WTC11 (cell line): ENCODE results near the gene RPS5. TPM values are rescaled to one million over a fixed set of nuclear protein-coding genes. Genes with fewer than 3 reads are reported as not detected.
A peak's percentile ranks its signal among the peaks of the same experiment; 100 is the strongest.

Experiments
- ATAC-seq: fragments of 200-7000 bp; cut with Tn5 transposase; 2 replicates; pipeline ENCODE4 v1.10.0; 2021; ENCODE audit warnings: mild to moderate bottlenecking, moderate library complexity
- CTCF ChIA-PET: fragments of 300-600 bp; sonication (Branson Sonifier 250); formaldehyde crosslinking; loops from one replicate; lab custom pipeline; 2021; ENCODE audit warnings: antibody characterized with exemption; lab: Charles Lee
- POLR2A ChIA-PET: fragments of 350-600 bp; sonication (Branson Sonifier 250); formaldehyde crosslinking; loops from one replicate; lab custom pipeline; 2021; ENCODE audit warnings: antibody characterized with exemption; lab: Charles Lee
- DNase-seq: peaks from one replicate; pipeline ENCODE4 v3.0.0; 2021; ENCODE audit warnings: low spot score
- H3K27ac Mint-ChIP-seq: 2 replicates; pipeline ENCODE4 v1.8.0; 2021; ENCODE audit warnings: mixed read lengths
- H3K27me3 Mint-ChIP-seq: 2 replicates; pipeline ENCODE4 v1.8.0; 2021; ENCODE audit warnings: low read depth, mild to moderate bottlenecking, moderate library complexity, mixed read lengths
- H3K36me3 Mint-ChIP-seq: 2 replicates; pipeline ENCODE4 v1.8.0; 2021; ENCODE audit warnings: mixed read lengths
- H3K4me1 Mint-ChIP-seq: 2 replicates; pipeline ENCODE4 v1.8.0; 2022; ENCODE audit warnings: mixed read lengths
- H3K4me3 Mint-ChIP-seq: 2 replicates; pipeline ENCODE4 v1.8.0; 2021; ENCODE audit warnings: mild to moderate bottlenecking, moderate library complexity, mixed read lengths
- H3K9me3 Mint-ChIP-seq: 2 replicates; pipeline ENCODE4 v1.8.0; 2021; ENCODE audit warnings: mixed read lengths
- AR ChIP-seq: fragments of 250-450 bp; sonication (Bioruptor Pico); IDR thresholded peaks from 2 replicates; pipeline ENCODE4 v1.9.0; 2021; ENCODE audit warnings: mild to moderate bottlenecking
- CREM ChIP-seq: sonication (generic); formaldehyde crosslinking; IDR thresholded peaks from 2 replicates; pipeline ENCODE4 v1.8.1; 2022; ENCODE audit warnings: mild to moderate bottlenecking, missing genetic modification reagents, moderate library complexity
- E2F5 ChIP-seq: sonication (generic); formaldehyde crosslinking; IDR thresholded peaks from 2 replicates; pipeline ENCODE4 v1.8.1; 2022; ENCODE audit warnings: mild to moderate bottlenecking, moderate library complexity, missing genetic modification reagents
- EMX1 ChIP-seq: fragments of 250-450 bp; sonication (Bioruptor Pico); IDR thresholded peaks from 2 replicates; pipeline ENCODE4 v1.8.0; 2021; ENCODE audit warnings: mild to moderate bottlenecking
- ESRRA ChIP-seq: sonication (generic); formaldehyde crosslinking; IDR thresholded peaks from 2 replicates; pipeline ENCODE4 v1.8.1; 2022; ENCODE audit warnings: mild to moderate bottlenecking, missing genetic modification reagents, borderline replicate concordance
- FOXP1 ChIP-seq: sonication (generic); formaldehyde crosslinking; IDR thresholded peaks from 2 replicates; pipeline ENCODE4 v1.8.0; 2022; ENCODE audit warnings: missing genetic modification reagents, mild to moderate bottlenecking, moderate library complexity, borderline replicate concordance
- SMAD3 ChIP-seq: sonication (generic); formaldehyde crosslinking; IDR thresholded peaks from 2 replicates; pipeline ENCODE4 v1.8.0; 2022; ENCODE audit warnings: missing genetic modification reagents, mild to moderate bottlenecking, borderline replicate concordance
- TP53 ChIP-seq: sonication (generic); formaldehyde crosslinking; IDR thresholded peaks from 2 replicates; pipeline ENCODE4 v1.8.1; 2023; ENCODE audit warnings: mild to moderate bottlenecking, missing genetic modification reagents
- ZBTB21 ChIP-seq: sonication (generic); formaldehyde crosslinking; IDR thresholded peaks from 2 replicates; pipeline ENCODE4 v1.8.1; 2023; ENCODE audit warnings: mild to moderate bottlenecking, missing genetic modification reagents, borderline replicate concordance
- ZNF138 ChIP-seq: sonication (generic); formaldehyde crosslinking; conservative IDR thresholded peaks from 2 replicates; pipeline ENCODE4 v1.8.1; 2022; ENCODE audit warnings: mild to moderate bottlenecking, moderate library complexity, missing genetic modification reagents
- ZNF263 ChIP-seq: sonication (generic); formaldehyde crosslinking; IDR thresholded peaks from 2 replicates; pipeline ENCODE4 v1.8.1; 2022; ENCODE audit warnings: low read depth, mild to moderate bottlenecking, moderate library complexity, missing genetic modification reagents
- ZNF317 ChIP-seq: sonication (generic); formaldehyde crosslinking; IDR thresholded peaks from 2 replicates; pipeline ENCODE4 v1.8.1; 2023; ENCODE audit warnings: low read depth, mild to moderate bottlenecking, moderate library complexity, missing genetic modification reagents, borderline replicate concordance
- ZNF416 ChIP-seq: fragments of 250-450 bp; sonication (Bioruptor Pico); IDR thresholded peaks from 2 replicates; pipeline ENCODE4 v1.9.0; 2021; ENCODE audit warnings: mild to moderate bottlenecking, inconsistent platforms
- ZNF425 ChIP-seq: fragments of 250-450 bp; sonication (Bioruptor Pico); conservative IDR thresholded peaks from 2 replicates; pipeline ENCODE4 v1.9.0; 2021; ENCODE audit warnings: mild to moderate bottlenecking
- total RNA-seq: library from RNA; stranded (reverse); gene quantifications from 3 replicates; pipeline ENCODE4 v1.2.3, GENCODE V29; 2021
- TF ChIP-seq, protein P1 (sequence below): sonication (generic); formaldehyde crosslinking; conservative IDR thresholded peaks from 2 replicates; pipeline ENCODE4 v1.8.1; 2023; ENCODE audit warnings: mild to moderate bottlenecking, low read depth, missing genetic modification reagents, moderate library complexity
- TF ChIP-seq, protein P2 (sequence below): sonication (generic); formaldehyde crosslinking; IDR thresholded peaks from 2 replicates; pipeline ENCODE4 v1.8.1; 2023; ENCODE audit warnings: mild to moderate bottlenecking, moderate library complexity, missing genetic modification reagents
- TF ChIP-seq, protein P3 (sequence below): sonication (generic); formaldehyde crosslinking; IDR thresholded peaks from 2 replicates; pipeline ENCODE4 v1.8.1; 2022; ENCODE audit warnings: low read depth, missing genetic modification reagents, borderline replicate concordance

The RPS5 gene
- total RNA-seq, 1 experiment from 2014 or later = 1,502 TPM

GRCh38 chr19:58400916-58401839, 14.1 kb downstream of the RPS5 start (continued):
- TF ChIP-seq TP53 (CRISPR knock-in tag) = no peak
- TF ChIP-seq ESRRA (CRISPR knock-in tag) = no peak
- TF ChIP-seq CREM (CRISPR knock-in tag) = peak; percentile 91
- TF ChIP-seq, all 79 proteins: peak for 16

DNA sequence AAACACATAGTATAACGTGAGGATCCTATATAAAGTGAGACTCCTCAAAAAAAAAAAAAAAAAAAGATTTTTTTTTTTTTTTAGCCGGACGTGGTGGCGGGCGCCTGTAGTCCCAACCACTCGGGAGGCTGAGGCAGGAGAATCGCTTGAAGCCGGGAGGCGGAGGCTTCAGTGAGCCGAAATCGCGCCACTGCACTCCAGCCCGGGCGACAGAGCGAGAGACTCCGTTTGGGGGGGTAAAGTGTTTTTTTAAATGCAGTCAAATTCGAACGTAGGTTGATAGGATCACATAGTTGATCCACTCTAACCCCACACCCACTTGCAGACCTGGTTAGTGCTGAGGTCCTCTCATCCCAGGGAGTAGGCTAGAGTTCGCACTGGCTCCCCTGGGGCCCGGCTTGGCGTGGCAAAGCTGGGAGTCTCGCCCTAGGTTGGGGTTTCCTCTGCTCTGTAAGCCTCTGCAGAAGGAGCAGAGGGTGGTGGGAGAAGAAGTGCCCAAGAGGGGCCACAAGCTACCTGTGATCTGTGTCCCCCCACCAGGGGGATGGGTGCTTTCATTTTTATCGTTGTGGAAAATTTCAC, 14.9 kb downstream of the RPS5 start:
- Mint-ChIP-seq H3K27ac (no peak overlapping the region), H3K4me1 (peaks cover 12% of the 10 kb centered on the region), H3K27me3 (peaks cover 35% of the 10 kb centered on the region), H3K4me3 (peak overlapping the region; percentile 83), H3K36me3 (peaks cover 4% of the 10 kb centered on the region), H3K9me3 (no peaks in the 10 kb centered on the region)
- POLR2A ChIA-PET = interaction anchor here (0.6 kb wide), 1 partner anchor 215 kb away, joined by 4 read pairs; no protein-coding TSS in a partner anchor
- ATAC-seq (no peak), DNase-seq (no peak)
- CTCF ChIA-PET = interaction anchor here (0.6 kb wide), 1 partner anchor 350 kb away, joined by 4 read pairs; no protein-coding TSS in a partner anchor
- no peak for TF ChIP-seq EMX1 (CRISPR knock-in tag)
- TF ChIP-seq, protein P1, sequence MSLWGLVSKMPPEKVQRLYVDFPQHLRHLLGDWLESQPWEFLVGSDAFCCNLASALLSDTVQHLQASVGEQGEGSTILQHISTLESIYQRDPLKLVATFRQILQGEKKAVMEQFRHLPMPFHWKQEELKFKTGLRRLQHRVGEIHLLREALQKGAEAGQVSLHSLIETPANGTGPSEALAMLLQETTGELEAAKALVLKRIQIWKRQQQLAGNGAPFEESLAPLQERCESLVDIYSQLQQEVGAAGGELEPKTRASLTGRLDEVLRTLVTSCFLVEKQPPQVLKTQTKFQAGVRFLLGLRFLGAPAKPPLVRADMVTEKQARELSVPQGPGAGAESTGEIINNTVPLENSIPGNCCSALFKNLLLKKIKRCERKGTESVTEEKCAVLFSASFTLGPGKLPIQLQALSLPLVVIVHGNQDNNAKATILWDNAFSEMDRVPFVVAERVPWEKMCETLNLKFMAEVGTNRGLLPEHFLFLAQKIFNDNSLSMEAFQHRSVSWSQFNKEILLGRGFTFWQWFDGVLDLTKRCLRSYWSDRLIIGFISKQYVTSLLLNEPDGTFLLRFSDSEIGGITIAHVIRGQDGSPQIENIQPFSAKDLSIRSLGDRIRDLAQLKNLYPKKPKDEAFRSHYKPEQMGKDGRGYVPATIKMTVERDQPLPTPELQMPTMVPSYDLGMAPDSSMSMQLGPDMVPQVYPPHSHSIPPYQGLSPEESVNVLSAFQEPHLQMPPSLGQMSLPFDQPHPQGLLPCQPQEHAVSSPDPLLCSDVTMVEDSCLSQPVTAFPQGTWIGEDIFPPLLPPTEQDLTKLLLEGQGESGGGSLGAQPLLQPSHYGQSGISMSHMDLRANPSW (CRISPR knock-in tag) = no peak
- TF ChIP-seq SMAD3 (CRISPR knock-in tag) = no peak
- TF ChIP-seq ZNF416 (CRISPR knock-in tag) = no peak
- TF ChIP-seq FOXP1 (CRISPR knock-in tag) = no peak
- TF ChIP-seq E2F5 (CRISPR knock-in tag) = no peak
- no peak for TF ChIP-seq ZNF425 (CRISPR knock-in tag)
- TF ChIP-seq, protein P2, sequence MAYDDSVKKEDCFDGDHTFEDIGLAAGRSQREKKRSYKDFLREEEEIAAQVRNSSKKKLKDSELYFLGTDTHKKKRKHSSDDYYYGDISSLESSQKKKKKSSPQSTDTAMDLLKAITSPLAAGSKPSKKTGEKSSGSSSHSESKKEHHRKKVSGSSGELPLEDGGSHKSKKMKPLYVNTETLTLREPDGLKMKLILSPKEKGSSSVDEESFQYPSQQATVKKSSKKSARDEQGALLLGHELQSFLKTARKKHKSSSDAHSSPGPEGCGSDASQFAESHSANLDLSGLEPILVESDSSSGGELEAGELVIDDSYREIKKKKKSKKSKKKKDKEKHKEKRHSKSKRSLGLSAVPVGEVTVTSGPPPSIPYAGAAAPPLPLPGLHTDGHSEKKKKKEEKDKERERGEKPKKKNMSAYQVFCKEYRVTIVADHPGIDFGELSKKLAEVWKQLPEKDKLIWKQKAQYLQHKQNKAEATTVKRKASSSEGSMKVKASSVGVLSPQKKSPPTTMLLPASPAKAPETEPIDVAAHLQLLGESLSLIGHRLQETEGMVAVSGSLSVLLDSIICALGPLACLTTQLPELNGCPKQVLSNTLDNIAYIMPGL (CRISPR knock-in tag) = no peak
- TF ChIP-seq, protein P3, sequence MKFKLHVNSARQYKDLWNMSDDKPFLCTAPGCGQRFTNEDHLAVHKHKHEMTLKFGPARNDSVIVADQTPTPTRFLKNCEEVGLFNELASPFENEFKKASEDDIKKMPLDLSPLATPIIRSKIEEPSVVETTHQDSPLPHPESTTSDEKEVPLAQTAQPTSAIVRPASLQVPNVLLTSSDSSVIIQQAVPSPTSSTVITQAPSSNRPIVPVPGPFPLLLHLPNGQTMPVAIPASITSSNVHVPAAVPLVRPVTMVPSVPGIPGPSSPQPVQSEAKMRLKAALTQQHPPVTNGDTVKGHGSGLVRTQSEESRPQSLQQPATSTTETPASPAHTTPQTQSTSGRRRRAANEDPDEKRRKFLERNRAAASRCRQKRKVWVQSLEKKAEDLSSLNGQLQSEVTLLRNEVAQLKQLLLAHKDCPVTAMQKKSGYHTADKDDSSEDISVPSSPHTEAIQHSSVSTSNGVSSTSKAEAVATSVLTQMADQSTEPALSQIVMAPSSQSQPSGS (CRISPR knock-in tag) = no peak
- no peak for TF ChIP-seq ZNF138 (CRISPR knock-in tag)
- no peak for TF ChIP-seq ZBTB21
- no peak for TF ChIP-seq ZNF263 (CRISPR knock-in tag)
- TF ChIP-seq ZNF317 = no peak
- no peak for TF ChIP-seq AR (CRISPR knock-in tag)
